HG02938 (cell line): ENCODE results near the gene U2AF2.

Experiments used
- ATAC-seq: cut with Tn5 transposase; IDR thresholded peaks from one replicate; pipeline ENCODE4 v1.9.1; 2021; ENCODE audit warnings: mild to moderate bottlenecking, moderate library complexity; ENCODE audit not compliant: unreplicated experiment

U2AF2 gene

DNA sequence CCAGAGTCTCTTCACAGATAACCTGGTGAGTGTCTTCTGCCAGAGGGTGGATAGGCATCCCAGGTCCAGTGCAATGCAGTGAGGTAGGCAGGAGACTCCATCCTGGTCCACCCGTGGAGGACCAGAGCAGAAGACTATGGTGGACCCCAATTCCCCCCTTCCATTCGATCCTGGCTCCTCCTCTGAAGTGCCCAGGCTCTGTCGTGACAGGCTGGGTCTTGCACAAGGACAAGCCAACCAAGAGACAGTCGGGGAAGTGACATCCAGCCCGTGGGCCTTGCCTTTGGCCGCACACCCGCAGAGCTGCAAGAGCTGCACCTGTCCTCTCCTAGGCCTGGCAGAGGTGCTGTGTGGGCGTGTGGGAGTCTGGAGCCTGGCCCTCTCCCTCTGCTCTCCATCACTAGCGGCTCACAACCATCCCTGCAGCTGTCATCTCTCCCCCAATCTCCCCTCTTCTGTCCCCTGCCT lies 33.6 kb upstream of the U2AF2 start:
- no peak for ATAC-seq

DNA sequence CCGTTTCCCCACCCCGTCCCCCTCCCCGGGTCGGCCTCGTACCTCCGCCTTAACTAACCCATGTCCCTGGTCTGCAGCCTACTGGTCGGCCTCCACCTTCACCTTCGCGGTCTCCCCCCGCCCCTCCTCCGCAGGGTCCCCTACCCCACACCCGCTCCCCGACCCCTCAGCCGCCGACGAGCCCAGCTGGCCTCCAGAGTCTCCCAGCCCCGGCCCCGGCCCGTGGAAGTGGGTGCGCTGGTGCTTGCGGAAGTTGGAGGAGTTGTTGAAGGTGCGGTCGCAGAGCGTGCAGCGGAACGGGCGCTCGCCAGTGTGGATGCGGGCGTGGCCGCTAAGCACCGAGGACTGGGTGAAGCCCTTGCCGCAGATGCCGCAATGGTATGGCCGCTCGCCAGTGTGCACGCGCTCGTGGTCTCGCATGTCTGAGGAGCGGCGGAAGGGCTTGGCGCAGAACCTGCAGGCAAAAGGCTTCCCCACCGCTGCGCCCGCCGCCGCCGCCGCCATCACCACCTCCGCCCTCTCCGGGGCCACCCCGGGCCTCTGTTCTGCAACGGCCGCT lies 33.1 kb upstream of the U2AF2 start:
- no peak for ATAC-seq

DNA sequence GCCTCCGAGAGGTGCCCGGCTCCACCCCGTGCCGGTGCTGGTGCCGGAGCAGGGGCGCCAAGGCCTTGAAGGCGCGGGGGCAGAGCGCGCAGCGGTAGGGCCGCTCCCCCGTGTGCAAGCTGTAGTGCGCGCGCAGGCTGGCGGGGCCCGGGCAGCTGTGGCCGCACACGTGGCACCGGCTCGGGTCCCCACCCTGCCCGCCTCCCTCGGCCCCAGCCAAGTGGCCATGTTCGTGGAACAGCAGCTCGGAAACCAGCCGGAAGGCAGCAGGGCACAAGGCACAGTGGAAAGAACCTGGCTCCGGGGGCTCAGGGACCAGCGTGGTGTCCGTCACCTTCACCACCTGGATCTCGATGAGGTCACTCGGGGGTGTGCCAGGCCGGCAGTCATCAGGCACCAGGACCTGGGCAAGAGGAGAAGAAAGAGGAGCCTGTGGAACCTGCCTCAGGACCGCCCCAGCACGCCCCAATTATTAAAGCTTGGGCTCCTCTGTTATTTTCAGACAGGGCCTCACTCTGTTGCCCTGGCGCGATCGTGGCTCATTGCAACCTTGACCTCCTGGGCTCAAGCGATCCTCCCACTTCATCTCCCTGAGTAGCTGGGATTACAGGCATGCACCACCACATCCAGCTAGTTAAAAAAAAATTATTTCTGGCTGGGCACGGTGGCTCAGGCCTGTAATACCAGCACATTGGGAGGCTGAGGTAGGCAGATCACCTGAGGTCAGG lies 32.4 kb upstream of the U2AF2 start:
- ATAC-seq = no peak

DNA sequence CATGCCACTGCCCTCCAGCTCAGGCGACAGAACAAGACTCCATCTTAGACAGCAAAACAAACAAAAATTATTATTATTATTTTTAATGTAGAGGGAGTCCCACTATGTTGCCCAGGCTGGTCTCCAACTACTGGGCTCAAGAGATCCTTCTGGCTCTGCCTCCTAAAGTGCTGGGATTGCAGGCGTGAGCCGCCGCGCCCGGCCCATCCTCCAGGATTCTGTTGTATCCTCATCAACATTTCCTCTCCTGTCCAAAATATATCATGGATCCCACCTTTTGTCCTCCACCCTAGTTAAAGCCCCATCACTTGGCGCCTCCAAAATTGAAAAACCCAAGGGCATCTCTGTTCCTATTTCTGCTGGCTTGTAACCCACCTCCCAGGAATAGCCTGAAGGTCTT lies 31.7 kb upstream of the U2AF2 start:
- ATAC-seq = no peak

DNA sequence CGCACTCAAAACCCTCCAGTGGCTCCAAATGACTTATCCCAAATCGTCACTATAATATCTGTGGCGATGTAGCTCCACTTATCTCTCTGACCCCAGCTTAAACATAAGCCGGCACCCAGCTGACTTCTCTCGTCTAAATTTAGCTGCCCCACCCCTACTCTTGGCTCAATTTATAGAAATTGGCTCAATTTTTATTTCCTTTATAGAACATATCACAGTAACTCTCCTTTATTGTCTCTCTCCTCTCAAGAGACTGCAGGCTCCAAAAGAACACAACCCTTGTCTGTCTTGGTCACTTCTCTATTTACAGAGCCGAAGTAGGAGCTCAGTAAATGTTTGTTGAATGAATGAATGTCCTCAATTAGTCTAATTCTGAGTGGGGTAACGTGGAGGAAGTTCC lies 31.3 kb upstream of the U2AF2 start:
- ATAC-seq = no peak

DNA sequence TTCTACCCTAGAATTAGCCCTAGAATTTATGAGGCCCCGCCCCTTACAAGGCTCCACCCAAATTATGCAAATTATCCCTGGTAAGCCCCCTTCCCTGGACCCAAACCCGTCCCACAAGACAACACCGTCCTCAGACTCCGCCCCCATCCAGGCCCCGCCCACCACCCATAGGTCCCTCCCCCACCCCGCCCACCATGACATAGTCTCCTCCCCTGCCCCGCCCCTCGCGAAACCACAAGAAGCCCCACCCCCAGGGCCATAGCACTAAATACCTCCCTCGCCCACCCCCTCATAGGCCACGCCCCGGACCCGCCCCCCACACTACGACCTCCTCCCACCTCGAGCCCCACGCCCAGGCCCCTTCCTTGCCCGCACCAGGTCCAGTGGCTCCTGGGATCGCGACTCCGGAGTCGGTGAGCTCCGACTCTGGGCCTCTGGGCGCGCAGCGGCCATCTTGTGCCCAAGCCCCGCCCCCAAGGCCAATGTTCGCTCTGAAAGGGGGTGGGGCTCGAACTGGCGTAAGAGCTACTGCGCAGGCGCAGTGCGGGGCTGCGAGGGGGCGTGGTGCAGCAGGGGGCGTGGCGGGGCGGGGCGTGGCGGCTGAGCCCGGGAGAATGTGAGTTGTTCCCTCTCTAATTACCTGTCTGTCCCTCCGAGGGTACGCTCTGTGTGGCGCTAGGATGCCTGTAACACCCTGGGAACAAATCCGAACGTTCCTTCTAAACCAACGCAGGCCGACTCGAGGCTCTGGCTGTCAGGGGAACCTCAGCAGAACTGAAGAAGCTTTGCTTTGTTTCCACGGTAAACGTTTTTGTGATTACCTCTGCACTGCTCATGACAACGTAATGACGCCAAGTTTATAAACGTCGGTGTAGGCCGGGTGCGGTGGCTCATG lies 30.5 kb upstream of the U2AF2 start, which contains the start of gene ZNF784:
TSS of gene ZNF784 (minus strand) at position 458 of the 895 bp plus-strand sequence. CDS start at position 453, 5 bp downstream.
- ATAC-seq = no peak

DNA sequence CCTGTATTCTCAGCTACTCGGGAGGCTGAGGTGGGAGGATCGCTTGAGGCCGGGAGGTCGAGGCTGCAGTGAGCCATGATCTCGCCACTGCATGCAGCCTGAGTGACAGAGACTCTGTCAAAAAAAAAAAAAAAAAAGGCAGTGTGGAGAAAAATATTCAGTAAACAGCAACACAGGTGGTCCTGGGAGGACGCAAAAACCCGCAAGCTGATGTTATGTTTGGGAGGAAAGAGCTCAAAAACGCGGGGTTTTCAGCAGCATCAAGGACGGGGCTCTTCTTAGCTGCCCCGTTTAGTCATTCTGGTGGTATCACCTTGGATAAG lies 29.9 kb upstream of the U2AF2 start:
- no peak for ATAC-seq

DNA sequence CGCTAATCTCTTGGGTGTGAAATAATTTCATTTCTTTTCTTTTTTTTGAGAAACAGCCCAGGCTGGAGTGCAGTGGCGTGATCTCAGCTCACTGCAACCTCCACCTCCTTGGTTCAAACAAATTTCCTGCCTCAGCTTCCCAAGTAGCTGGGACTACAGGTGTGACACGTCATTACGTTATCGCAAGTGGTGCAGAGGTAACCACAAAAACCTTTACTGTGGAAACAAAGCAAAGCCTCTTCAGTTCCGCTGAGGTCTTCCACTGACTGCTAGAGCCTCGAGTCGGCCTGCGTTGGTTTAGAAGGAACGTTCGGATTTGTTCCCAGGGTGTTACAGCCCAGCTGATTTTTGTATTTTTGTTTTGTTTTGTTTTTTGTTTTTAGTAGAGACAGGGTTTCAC lies 28.5 kb upstream of the U2AF2 start:
- no peak for ATAC-seq

DNA sequence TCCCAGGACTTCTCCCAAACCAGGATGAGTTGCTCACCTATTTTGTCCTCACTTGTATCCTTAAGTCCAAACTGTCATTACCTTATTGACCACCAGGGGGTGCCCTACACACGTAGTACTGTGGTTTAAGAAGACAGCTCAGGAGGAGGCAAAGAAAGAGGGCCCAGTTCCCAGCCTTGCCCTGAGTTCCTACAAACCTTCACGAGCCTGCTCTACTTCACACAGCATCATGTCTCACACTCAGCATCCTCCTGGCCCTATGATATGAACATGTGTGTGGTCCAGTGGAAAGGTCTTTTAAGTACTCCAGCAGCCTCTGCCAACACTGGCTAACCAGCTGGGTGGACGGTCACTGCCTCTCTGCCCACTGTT lies 22.4 kb upstream of the U2AF2 start:
- ATAC-seq = no peak

DNA sequence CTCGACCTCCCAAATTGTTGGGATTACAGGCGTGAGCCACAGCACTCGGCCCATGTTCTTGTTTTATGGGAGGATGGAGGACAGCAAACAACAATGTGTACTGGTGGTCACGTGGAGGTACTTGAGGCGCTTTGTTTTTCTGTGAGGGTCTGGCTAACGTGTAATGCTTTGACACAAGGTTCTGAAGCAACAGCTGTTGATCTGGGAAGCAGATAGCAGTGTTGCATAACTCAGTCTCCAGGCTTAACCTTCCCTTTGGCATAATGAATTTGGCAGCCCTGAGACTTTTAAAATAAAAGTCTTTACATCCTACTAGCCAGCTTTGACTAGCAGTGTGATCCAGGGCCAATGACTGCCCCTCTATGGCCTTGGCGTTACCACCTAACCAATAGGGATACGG lies 21.0 kb upstream of the U2AF2 start:
- no peak for ATAC-seq

DNA sequence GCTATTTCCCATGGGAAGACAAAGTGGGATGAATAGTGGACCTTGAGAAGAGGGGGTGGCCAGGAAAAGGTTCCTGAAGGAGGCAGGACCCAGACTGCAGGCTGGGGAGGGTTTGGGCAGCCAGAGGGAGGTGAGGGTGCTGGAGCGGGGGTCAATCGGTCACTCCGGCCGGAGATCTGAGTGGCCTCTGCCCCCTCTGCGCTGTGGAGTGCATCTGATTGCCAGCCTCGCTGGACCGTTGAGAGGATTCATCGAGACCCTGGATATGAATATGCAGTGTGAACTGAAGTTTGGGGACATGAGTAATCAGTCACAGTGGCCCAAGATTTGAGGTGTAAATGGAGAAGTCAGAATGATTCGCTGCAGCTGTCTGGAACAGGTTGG lies 19.5 kb upstream of the U2AF2 start:
- ATAC-seq = no peak

DNA sequence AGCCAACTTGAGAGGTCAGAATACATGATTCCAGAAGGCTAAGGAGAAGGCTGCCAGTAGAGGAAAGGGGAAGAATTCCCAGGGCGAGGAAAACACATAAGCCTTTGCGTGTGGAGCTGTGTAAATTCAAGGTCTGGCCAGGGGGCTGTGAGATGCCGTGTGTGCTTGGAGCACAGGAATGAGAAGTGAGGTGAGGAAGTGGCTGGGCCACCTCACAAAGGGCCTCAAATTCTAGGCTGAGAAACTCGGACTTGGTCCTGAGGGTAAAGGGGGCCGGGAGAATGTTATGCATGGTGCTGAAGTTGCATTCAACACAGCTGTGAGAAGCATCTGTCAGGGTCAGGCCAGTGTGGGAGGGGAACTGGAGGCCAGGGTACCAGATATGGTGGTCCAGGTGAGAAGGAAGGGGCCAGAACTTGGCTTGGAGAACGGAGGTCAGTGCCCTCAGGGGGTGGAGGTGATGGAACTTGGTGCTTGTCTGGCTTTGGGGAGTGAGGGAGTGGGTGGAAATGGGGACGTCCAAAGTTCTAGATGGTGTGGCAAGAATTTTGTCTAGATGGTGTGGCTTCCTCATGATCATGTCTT lies 18.9 kb upstream of the U2AF2 start:
- no peak for ATAC-seq

DNA sequence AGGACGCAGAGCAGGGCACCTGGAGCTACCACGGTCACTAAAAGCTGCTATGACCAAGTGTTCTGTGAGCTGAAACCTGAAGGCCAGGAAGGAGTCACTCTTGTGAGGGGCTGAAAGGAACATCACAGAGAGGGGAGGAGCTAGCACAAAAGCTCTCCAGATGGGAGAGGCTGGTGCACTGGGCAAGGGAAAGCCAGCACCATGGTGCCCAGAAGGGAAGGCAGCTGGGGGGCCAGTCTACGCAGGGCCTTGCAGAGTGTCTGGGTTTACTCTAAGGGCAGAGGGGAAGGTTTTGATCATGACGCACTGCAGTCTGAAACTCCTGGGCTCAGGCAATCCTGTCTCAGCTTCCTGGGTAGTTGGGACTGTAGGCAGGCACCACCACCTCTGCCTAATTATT lies 18.1 kb upstream of the U2AF2 start:
- no peak for ATAC-seq

DNA sequence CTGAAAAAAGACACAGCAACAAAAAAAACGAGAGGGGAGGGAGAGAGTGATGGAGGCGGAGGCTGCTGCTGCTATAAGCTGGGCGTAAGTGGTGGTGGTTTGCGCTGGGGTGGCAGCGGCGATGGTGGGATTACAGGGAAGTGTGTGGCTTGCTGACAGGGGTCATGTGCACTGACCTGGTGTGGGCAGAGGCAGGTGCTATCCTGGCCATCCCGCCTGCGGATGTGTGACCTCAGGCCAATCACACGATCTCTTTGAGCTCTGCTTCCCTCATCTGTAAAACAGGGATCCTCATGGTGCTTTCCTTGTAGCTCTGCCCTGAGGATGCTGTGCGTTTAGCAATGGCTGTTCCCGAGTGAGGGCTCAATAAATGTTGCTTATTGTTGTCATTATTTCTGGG lies 17.3 kb upstream of the U2AF2 start:
- ATAC-seq = no peak

DNA sequence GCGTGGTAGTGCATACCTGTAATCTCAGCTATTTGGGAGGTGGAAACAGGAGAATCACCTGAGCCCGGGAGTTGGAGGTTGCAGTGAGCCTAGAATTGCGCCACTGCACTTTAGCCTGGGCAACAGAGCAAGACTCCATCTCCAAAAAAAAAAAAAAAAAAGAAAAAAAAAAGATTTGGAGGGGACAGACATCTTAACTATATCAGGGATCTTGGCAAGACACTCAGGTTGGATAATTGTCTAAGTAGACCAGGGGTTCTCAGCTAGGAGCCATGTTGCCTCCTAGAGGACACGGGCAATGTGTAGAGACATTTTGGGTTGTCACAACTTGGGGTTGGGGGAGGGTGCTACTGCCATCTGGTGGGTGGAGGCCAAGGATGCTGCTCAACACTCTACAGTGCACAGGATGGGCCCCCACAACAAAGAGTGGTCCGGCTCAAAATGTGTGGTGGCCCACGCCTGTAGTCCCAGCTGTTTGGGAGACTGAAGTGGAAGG lies 15.9 kb upstream of the U2AF2 start:
- ATAC-seq = no peak

DNA sequence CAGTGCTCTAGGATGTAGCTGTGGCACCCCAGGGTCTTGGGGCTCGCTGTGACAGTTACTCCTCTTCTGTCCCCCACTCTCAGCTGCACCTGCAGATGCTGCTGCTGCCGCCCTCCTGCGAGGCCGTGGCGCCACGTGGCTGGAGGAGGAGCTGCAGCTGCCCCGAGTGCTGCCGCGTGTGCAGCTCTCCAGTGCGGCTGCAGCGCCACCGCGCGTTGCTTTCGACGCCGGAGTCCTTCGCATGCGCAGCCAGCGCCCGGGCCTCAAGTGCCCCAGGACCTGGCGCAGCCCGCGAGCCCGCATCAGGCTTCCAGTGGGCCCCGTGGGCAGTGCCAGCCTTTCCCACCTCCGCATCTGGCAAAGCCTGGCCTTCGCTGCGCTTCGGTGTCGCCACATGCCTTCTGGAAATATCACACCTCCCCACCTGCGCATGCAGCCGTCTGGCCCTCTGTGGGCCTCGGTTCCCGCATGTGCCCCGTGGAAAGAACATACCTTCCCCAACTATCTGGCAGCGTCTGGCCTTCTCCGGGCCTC lies 14.7 kb upstream of the U2AF2 start:
- ATAC-seq = no peak

DNA sequence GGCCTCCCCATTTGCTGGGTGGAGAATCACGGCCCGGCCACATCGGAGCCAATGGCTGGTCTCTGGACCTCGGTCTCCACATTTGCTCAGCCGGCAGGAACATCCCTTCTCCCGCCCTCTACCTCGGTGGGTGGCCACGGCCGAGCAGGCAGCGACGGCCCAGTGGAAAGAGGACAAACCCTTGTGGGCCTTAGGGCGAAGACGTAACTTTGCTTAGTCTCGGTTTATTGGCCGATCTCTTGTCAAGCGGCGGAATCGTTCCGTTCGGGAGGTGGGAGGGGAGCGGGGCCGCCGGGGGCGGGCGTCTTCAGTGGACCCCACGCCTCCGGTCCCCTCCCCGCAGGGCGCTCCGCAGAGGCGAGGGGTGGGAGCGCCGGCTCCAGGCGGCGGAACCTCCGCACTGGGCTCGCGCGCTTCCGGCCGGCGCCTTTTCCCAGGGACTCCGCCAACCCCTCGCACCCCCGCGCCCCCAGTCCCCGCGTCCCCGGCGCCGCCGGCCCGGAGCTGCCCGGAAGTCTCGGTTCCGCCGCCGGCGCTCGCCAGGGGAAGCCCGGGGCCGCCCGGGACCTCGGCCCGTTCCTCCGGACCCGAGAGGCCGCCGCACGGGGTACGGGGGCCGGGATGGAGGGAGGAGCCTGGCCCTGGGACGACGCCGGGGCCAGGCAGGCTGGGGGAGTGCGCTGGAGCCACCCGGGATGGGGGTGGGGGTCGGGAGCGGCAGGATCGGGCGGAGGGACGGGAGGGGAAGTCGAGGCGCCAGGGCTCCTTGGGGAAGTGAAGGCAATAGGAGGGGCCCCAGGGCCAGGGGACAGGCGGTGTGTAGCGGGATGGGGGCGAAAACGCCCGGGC lies 14.0 kb upstream of the U2AF2 start, which contains the start of gene ZNF580:
TSS of gene ZNF580 (plus strand) at position 426 of the 849 bp plus-strand sequence. CDS start 1,507 bp downstream, outside the sequence.
- no peak for ATAC-seq

DNA sequence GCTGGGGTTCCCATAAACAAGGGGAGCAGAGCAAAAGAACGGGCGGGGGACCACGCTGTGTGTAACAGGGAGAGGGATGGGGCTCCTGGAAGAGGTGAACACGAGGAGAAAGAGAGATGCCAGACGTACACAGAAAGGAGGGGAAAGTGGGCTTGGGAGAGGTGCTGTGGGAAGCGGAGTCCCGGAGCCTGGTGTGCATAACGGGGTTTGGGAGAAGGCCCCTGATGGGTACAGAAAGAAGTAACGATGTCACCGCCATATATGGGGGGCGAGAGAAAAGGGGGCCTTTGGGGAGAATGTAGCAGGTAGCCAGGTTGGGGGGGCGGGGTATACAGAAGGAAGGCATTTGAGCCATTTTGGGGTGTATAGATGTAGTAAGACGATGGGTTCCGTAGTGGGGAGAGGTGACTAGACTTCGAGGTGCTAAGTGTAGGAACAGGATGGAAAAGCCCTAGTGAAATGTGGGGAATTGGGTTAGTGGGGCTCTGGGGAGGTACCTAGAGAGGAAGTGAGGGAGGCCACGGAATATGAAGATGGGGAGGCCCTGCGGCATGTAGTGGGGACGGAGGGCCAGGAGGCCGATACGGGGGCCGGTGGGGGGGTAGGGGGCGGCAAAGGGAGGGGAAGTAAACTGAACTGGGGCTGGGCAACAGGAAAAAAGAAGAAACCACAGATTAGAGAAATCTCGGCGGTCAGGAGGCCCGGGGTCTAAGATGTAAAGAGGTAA lies 13.2 kb upstream of the U2AF2 start:
- ATAC-seq = no peak
